HG03565 (cell line): ENCODE measurements around the gene ARID5B.

Experiments used
- ATAC-seq: cut with Tn5 transposase; IDR thresholded peaks from one replicate; pipeline ENCODE4 v1.9.1; 2021; ENCODE audit warnings: mild to moderate bottlenecking, moderate library complexity; ENCODE audit not compliant: unreplicated experiment

Gene ARID5B

GRCh38 chr10:61882621-61883370 lies 18.7 kb upstream of the ARID5B start:
- ATAC-seq = peak; percentile 37

- no peak for ATAC-seq
Observed at GRCh38 chr10:61883371-61884025, 18.0 kb upstream of the ARID5B start.

GRCh38 chr10:61887772-61888171 lies 13.7 kb upstream of the ARID5B start:
- no peak for ATAC-seq

- ATAC-seq = no peak
Observed at GRCh38 chr10:61888744-61889143, 12.8 kb upstream of the ARID5B start.

GRCh38 chr10:61890430-61890829 lies 11.1 kb upstream of the ARID5B start:
- ATAC-seq = no peak

GRCh38 chr10:61890881-61891409 lies 10.6 kb upstream of the ARID5B start:
- no peak for ATAC-seq

GRCh38 chr10:61891906-61892585 lies 9.5 kb upstream of the ARID5B start:
- ATAC-seq = no peak

- no peak for ATAC-seq
Observed at GRCh38 chr10:61892961-61893360, 8.5 kb upstream of the ARID5B start.

- ATAC-seq = no peak
Observed at GRCh38 chr10:61894133-61894532, 7.4 kb upstream of the ARID5B start.

- ATAC-seq = no peak
Observed at GRCh38 chr10:61895898-61896600, 5.5 kb upstream of the ARID5B start.

GRCh38 chr10:61896854-61897661 lies 4.4 kb upstream of the ARID5B start:
- ATAC-seq = peak; percentile 61

- ATAC-seq = no peak
Observed at GRCh38 chr10:61897671-61898434, 3.6 kb upstream of the ARID5B start.

GRCh38 chr10:61898435-61898778 lies 3.1 kb upstream of the ARID5B start:
- ATAC-seq = no peak

- no peak for ATAC-seq
Observed at GRCh38 chr10:61899069-61899531, 2.4 kb upstream of the ARID5B start.

- no peak for ATAC-seq
Observed at GRCh38 chr10:61899663-61899996, 1.9 kb upstream of the ARID5B start.

GRCh38 chr10:61899997-61900828 lies 1.3 kb upstream of the ARID5B start:
- peak; percentile 23 for ATAC-seq

GRCh38 chr10:61901829-61902444 lies 438 bp downstream of the ARID5B start:
- ATAC-seq = no peak
